Measurements from ENCODE around the gene MYL12A.
A peak's percentile ranks its signal among the peaks of the same experiment; 100 is the strongest.

MYL12A gene

GRCh38 chr18:3284501-3284900, 36.9 kb downstream of the MYL12A start:
- DNase-seq (ENCODE audit: extremely low spot score), result no peak
- ChIA-PET CTCF (no interaction called here), POLR2A (no interaction called here)
- no peak for TF ChIP-seq ZNF384 (IDR thresholded peaks at IDR 0.05)
- TF ChIP-seq FOXA1 (IDR thresholded peaks at IDR 0.05), result no peak
- TF ChIP-seq LEF1 (IDR thresholded peaks at IDR 0.05; ENCODE audit: borderline replicate concordance), result no peak
- TF ChIP-seq ARNT (IDR thresholded peaks at IDR 0.05), result no peak
- no peak for TF ChIP-seq FOXK2 (IDR thresholded peaks at IDR 0.05)
- no peak for TF ChIP-seq ELF4 (IDR thresholded peaks at IDR 0.05)
- TF ChIP-seq TARDBP (IDR thresholded peaks at IDR 0.05), result no peak
- no peak for TF ChIP-seq FOXM1 (IDR thresholded peaks at IDR 0.05; ENCODE audit: borderline replicate concordance)
- TF ChIP-seq BHLHE40 (IDR thresholded peaks at IDR 0.05; ENCODE audit: borderline replicate concordance), result no peak
- TF ChIP-seq SP1 (IDR thresholded peaks at IDR 0.05), result no peak
- TF ChIP-seq NFRKB (IDR thresholded peaks at IDR 0.05), result no peak
- no peak for TF ChIP-seq PKNOX1 (IDR thresholded peaks at IDR 0.05)
- TF ChIP-seq SUZ12 (IDR thresholded peaks at IDR 0.05), result no peak
- no peak for TF ChIP-seq CTBP1 (IDR thresholded peaks at IDR 0.05; ENCODE audit: borderline replicate concordance)
- TF ChIP-seq L3MBTL2 (conservative IDR thresholded peaks at IDR 0.05), result no peak
- TF ChIP-seq HDGF (IDR thresholded peaks at IDR 0.05; ENCODE audit: borderline replicate concordance), result no peak

DNA sequence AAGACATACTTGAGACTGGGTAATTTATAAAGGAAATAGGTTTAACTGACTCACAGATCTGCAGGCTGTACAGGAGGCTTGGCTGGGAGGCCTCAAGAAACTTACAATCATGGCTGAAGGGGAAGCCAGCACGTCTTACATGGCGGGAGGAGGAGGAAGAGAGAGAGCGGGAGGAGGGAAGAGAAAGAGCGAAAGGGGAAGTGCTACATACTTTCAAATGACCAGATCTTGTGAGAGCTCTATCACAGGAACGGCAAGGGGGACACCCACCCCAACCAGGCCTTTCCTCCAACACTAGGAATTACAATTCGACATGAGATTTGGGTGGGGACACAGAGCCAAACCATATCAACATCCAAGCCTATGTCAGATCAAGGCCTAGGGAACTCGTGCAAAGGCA, 38.6 kb downstream of the MYL12A start:
- no peak for TF ChIP-seq BHLHE40 (IDR thresholded peaks at IDR 0.05; ENCODE audit: borderline replicate concordance)
- TF ChIP-seq ZNF384 (IDR thresholded peaks at IDR 0.05), result no peak
- TF ChIP-seq LEF1 (IDR thresholded peaks at IDR 0.05; ENCODE audit: borderline replicate concordance), result no peak
- TF ChIP-seq CTBP1 (IDR thresholded peaks at IDR 0.05; ENCODE audit: borderline replicate concordance), result no peak
- no peak for TF ChIP-seq SP1 (IDR thresholded peaks at IDR 0.05)
- TF ChIP-seq L3MBTL2 (conservative IDR thresholded peaks at IDR 0.05), result no peak
- no peak for TF ChIP-seq NFRKB (IDR thresholded peaks at IDR 0.05)
- no peak for TF ChIP-seq SUZ12 (IDR thresholded peaks at IDR 0.05)
- no peak for TF ChIP-seq ELF4 (IDR thresholded peaks at IDR 0.05)
- TF ChIP-seq HDGF (IDR thresholded peaks at IDR 0.05; ENCODE audit: borderline replicate concordance), result no peak
- POLR2A ChIA-PET, result interaction anchor here (1.2 kb wide), 1 partner anchor 317 kb away, joined by 4 read pairs; no protein-coding TSS in a partner anchor
- no peak for DNase-seq (ENCODE audit: extremely low spot score)
- CTCF ChIA-PET, result interaction anchor here (1.0 to 1.4 kb wide), 2 partner anchors 11 to 380 kb away, joined by 3 to 4 read pairs; no protein-coding TSS in a partner anchor

GRCh38 chr18:3293196-3293951, 45.8 kb downstream of the MYL12A start:
- no peak for DNase-seq (ENCODE audit: extremely low spot score)
- CTCF ChIA-PET, result no interaction called here
- POLR2A ChIA-PET, result no interaction called here
- TF ChIP-seq HDGF (IDR thresholded peaks at IDR 0.05; ENCODE audit: borderline replicate concordance) (no peak), LEF1 (IDR thresholded peaks at IDR 0.05; ENCODE audit: borderline replicate concordance) (no peak), FOXK2 (IDR thresholded peaks at IDR 0.05) (no peak), ZNF384 (IDR thresholded peaks at IDR 0.05) (no peak), ELF4 (IDR thresholded peaks at IDR 0.05) (no peak), ARNT (IDR thresholded peaks at IDR 0.05) (no peak)

GRCh38 chr18:3294435-3295080, 47.0 kb downstream of the MYL12A start:
- ChIA-PET POLR2A (no interaction called here), CTCF (no interaction called here)
- no peak for DNase-seq (ENCODE audit: extremely low spot score)
- TF ChIP-seq SUZ12 (IDR thresholded peaks at IDR 0.05), result no peak
- no peak for TF ChIP-seq PKNOX1 (IDR thresholded peaks at IDR 0.05)
- TF ChIP-seq TARDBP (IDR thresholded peaks at IDR 0.05), result no peak
- no peak for TF ChIP-seq BHLHE40 (IDR thresholded peaks at IDR 0.05; ENCODE audit: borderline replicate concordance)
- TF ChIP-seq ZNF384 (IDR thresholded peaks at IDR 0.05), result no peak

DNA sequence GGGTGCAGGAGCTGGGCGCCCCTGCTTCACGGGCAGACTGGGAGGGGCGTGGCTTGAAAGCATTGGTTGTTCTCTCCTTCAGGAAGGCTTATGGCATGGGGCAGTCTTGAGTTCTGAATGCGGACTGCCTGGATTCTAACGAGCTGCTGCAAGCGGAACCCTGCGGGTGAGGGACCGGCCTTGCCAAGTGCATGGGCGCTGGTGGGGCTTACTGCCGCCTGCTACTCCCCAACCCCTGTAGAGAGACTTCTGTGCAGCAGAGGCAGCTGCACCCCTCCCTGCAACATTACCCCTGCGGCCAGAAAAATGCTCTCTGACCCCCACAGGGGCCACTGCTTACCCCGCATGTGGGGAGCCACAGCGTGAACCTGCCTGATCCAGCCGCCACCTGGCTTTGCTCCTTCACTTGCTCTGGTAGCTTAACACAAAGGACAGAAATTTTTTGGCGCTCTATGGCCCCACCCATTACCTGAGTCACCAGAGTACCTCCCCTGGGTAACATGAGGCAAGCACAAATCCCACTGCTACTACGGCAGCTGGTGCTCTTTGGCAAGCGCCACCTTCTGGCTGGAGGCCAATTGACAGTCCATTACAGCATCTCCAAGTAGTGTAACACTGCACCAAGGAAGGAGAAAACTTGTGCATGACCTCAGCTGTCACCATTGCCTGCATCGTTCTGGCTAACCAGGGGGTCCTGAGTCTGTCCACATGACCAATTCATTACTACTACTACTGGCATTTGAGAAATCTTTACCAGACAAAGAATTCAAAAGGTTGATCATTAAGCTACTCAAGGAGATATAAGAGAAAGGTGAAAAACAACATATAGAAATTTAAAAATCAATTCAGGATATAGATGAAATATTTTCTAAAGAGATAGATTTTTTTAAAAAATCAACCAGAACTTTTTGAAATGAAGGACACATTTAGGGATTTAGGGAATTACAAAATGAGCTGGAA, 49.7 kb downstream of the MYL12A start:
- CTCF ChIA-PET, result interaction anchor here (0.5 to 1.3 kb wide), 4 partner anchors 12 to 581 kb away, joined by 3 to 4 read pairs (median 3); no protein-coding TSS in a partner anchor
- TF ChIP-seq SP1 (IDR thresholded peaks at IDR 0.05) (no peak), PKNOX1 (IDR thresholded peaks at IDR 0.05) (peak; percentile 35; the same call in 1 of the 2 replicates), BHLHE40 (IDR thresholded peaks at IDR 0.05; ENCODE audit: borderline replicate concordance) (no peak)
- peak; percentile 27 for DNase-seq (ENCODE audit: extremely low spot score)
- POLR2A ChIA-PET, result interaction anchor here (1.4 to 2.0 kb wide), 2 partner anchors 151 to 297 kb away, joined by 4 to 7 read pairs; no protein-coding TSS in a partner anchor

DNA sequence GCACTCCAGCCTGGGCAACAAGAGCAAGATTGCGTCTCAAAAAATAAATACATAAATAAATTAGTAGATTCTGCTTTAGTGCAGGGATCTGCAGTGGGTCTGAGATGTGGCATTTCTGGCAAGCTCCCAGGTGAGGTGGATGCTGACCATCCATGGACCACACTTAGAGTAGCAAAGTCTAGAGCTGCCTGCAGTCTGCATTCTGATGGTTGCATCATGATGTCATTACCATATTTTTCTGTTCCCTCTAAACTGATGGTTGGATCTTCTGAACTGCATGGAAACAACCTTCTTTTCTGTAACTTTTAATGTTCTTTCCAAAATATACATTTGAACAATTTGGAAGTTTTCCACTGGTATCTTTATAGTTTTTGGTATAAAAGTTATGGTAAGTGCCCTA, 57.2 kb downstream of the MYL12A start:
- no peak for DNase-seq (ENCODE audit: extremely low spot score)
- ChIA-PET CTCF (no interaction called here), POLR2A (no interaction called here)
- TF ChIP-seq TARDBP (IDR thresholded peaks at IDR 0.05), result no peak
- TF ChIP-seq NFRKB (IDR thresholded peaks at IDR 0.05), result no peak
- TF ChIP-seq SP1 (IDR thresholded peaks at IDR 0.05), result no peak
- no peak for TF ChIP-seq L3MBTL2 (conservative IDR thresholded peaks at IDR 0.05)
- TF ChIP-seq SUZ12 (IDR thresholded peaks at IDR 0.05), result no peak
- no peak for TF ChIP-seq FOXM1 (IDR thresholded peaks at IDR 0.05; ENCODE audit: borderline replicate concordance)
- no peak for TF ChIP-seq FOXK2 (IDR thresholded peaks at IDR 0.05)
- TF ChIP-seq ZNF384 (IDR thresholded peaks at IDR 0.05), result no peak
- TF ChIP-seq LEF1 (IDR thresholded peaks at IDR 0.05; ENCODE audit: borderline replicate concordance), result no peak

Measured in HEK293T (cell line).